HCT116 (cell line): ENCODE data around the gene SH3YL1. TPM values are rescaled to one million over a fixed set of nuclear protein-coding genes. Genes with fewer than 3 reads are reported as not detected.

Source experiments
- ATAC-seq: fragments of 200-7000 bp; cut with Tn5 transposase; 2 replicates; pipeline ENCODE4 v1.9.1; 2020; ENCODE audit warnings: mild to moderate bottlenecking, moderate library complexity
- BruUV-seq: library from RNA; stranded (reverse); fragments of 400-500 nt; replicated peaks from 2 replicates; lab custom pipeline; 2021; lab: Mats Ljungman, UMichigan
- CTCF ChIA-PET: fragments of 300-600 bp; sonication (Branson Sonifier 250); formaldehyde crosslinking; loops from one replicate; lab custom pipeline; 2021; ENCODE audit warnings: antibody characterized with exemption; lab: Charles Lee
- POLR2A ChIA-PET: fragments of 300-600, 350-600 bp; sonication (Branson Sonifier 250); formaldehyde crosslinking; loops from one replicate; lab custom pipeline; 2021; ENCODE audit warnings: antibody characterized with exemption; lab: Charles Lee
- RAD21 ChIA-PET, 2 experiments: fragments of 300-600 bp; sonication (Branson Sonifier 250); formaldehyde crosslinking; loops; one replicate each; lab custom pipeline; 2023; ENCODE audit warnings: low total read pairs in 2 of 2; ENCODE audit not compliant: uncharacterized antibody in 2 of 2, unreplicated experiment in 2 of 2, low non-redundant PET in 1 of 2; lab: Charles Lee
- DNase-seq: peaks from one replicate; pipeline ENCODE4 v3.0.0-alpha.2; 2010; ENCODE audit warnings: low read depth, low spot score
- H2AFZ ChIP-seq: fragments of 200-600 bp; shearing (Covaris generic), sonication (generic); 2 replicates; pipeline ENCODE4 v1.6.1; 2017; ENCODE audit warnings: low read depth, mixed run types, mixed read lengths, antibody characterized with exemption, low read length; ENCODE audit not compliant: poor library complexity, severe bottlenecking
- H3K27ac ChIP-seq: 2 replicates; pipeline ENCODE4 v1.5.1; 2012; ENCODE audit warnings: low read depth, low read length
- H3K27me3 ChIP-seq: fragments of 200-600 bp; sonication (generic); 2 replicates; pipeline ENCODE4 v1.6.1; 2016; ENCODE audit warnings: mixed run types, low read length, mixed read lengths; ENCODE audit not compliant: insufficient read depth
- H3K36me3 ChIP-seq, 2 experiments: fragments of 200-500 bp in 1 of 2; fragments of 200-600 bp in 1 of 2; sonication (Bioruptor generic) in 1 of 2; sonication (generic) in 1 of 2; 2 replicates each; pipeline versions ENCODE4 v1.5.1 to v1.6.1; 2014 to 2016; ENCODE audit warnings: low read length in 2 of 2, inconsistent platforms in 1 of 2, mixed read lengths in 1 of 2, mixed run types in 1 of 2; ENCODE audit not compliant: insufficient read depth in 2 of 2, control insufficient read depth in 1 of 2
- H3K4me1 ChIP-seq, 2 experiments: fragments of 200-600 bp in 1 of 2; sonication (generic) in 1 of 2; 2 replicates each; pipeline versions ENCODE4 v1.5.1 to v1.6.1; 2012 to 2017; ENCODE audit warnings: low read length in 2 of 2, inconsistent platforms in 1 of 2, mild to moderate bottlenecking in 1 of 2, mixed read lengths in 1 of 2, mixed run types in 1 of 2, moderate library complexity in 1 of 2; ENCODE audit not compliant: insufficient read depth in 2 of 2, control insufficient read depth in 1 of 2
- H3K4me2 ChIP-seq: fragments of 200-600 bp; sonication (generic); 2 replicates; pipeline ENCODE4 v1.6.1; 2017; ENCODE audit warnings: mixed run types, low read length, mixed read lengths
- H3K4me3 ChIP-seq, 2 experiments: fragments of 200-600 bp in 1 of 2; sonication (generic) in 1 of 2; replicated peaks in 1 of 2; 2 replicates each; pipeline ENCODE4 v1.5.1; 2011 to 2016; ENCODE audit warnings: low read length in 2 of 2, control low read depth in 1 of 2, low read depth in 1 of 2, mild to moderate bottlenecking in 1 of 2, mixed read lengths in 1 of 2, mixed run types in 1 of 2
- H3K79me2 ChIP-seq: fragments of 200-600 bp; sonication (generic); 2 replicates; pipeline ENCODE4 v1.6.1; 2017; ENCODE audit warnings: mild to moderate bottlenecking, mixed run types, low read length, moderate library complexity, mixed read lengths; ENCODE audit not compliant: insufficient read depth
- H3K9ac ChIP-seq: fragments of 200-600 bp; sonication (generic); 2 replicates; pipeline ENCODE4 v1.6.1; 2016; ENCODE audit warnings: low read length, mixed read lengths
- H3K9me2 ChIP-seq: fragments of 200-600 bp; sonication (generic), shearing (Covaris generic); 2 replicates; pipeline ENCODE4 v1.6.1; 2017; ENCODE audit warnings: mixed run types, mild to moderate bottlenecking, moderate library complexity; ENCODE audit not compliant: insufficient read depth
- H3K9me3 ChIP-seq, 2 experiments: fragments of 200-500 bp in 1 of 2; fragments of 200-600 bp in 1 of 2; sonication (Bioruptor generic) in 1 of 2; sonication (generic) in 1 of 2; 2 replicates each; pipeline ENCODE4 v1.6.1; 2014 to 2017; ENCODE audit warnings: low read length in 2 of 2, mixed read lengths in 2 of 2, inconsistent platforms in 1 of 2, low read depth in 1 of 2, mild to moderate bottlenecking in 1 of 2, mixed run types in 1 of 2, moderate library complexity in 1 of 2; ENCODE audit not compliant: control insufficient read depth in 1 of 2, insufficient read depth in 1 of 2
- H4K20me1 ChIP-seq: fragments of 200-600 bp; sonication (generic), shearing (Covaris generic); 2 replicates; pipeline ENCODE4 v1.6.1; 2017; ENCODE audit warnings: mixed run types, mild to moderate bottlenecking, moderate library complexity; ENCODE audit not compliant: insufficient read depth
- CBX3 ChIP-seq: IDR thresholded peaks from 2 replicates; pipeline ENCODE4 v1.6.1; 2012; ENCODE audit warnings: low read depth
- CEBPB ChIP-seq: IDR thresholded peaks from 2 replicates; pipeline ENCODE4 v1.6.1; 2012; ENCODE audit warnings: low read depth
- EGR1 ChIP-seq: IDR thresholded peaks from 2 replicates; pipeline ENCODE4 v1.6.1; 2012; ENCODE audit warnings: low read depth
- RAD21 ChIP-seq: IDR thresholded peaks from 2 replicates; pipeline ENCODE4 v1.6.1; 2012; ENCODE audit warnings: low read depth, mild to moderate bottlenecking
- SP1 ChIP-seq: IDR thresholded peaks from 2 replicates; pipeline ENCODE4 v1.6.1; 2012; ENCODE audit warnings: low read depth
- SRF ChIP-seq: IDR thresholded peaks from 2 replicates; pipeline ENCODE4 v1.6.1; 2012; ENCODE audit warnings: low read depth
- intact Hi-C: fragments of 100-400 bp; cut with micrococcal nuclease; formaldehyde crosslinking; loops from 2 replicates; pipeline ENCODE4 v1.10.0; 2022
- total RNA-seq: library from RNA; stranded (reverse); gene quantifications from one replicate; pipeline ENCODE4 v1.2.1, GENCODE V29; 2021; ENCODE audit not compliant: unreplicated experiment
- TF ChIP-seq, protein P1 (sequence below), 3 experiments: fragments of 200-600 bp in 1 of 3; sonication (generic) in 1 of 3; IDR thresholded peaks in 2 of 3; conservative IDR thresholded peaks in 1 of 3; 2 replicates each; pipeline ENCODE4 v1.5.1; 2012 to 2017; ENCODE audit warnings: low read depth in 2 of 3, low read length in 2 of 3, antibody characterized with exemption in 1 of 3, borderline replicate concordance in 1 of 3, control low read depth in 1 of 3, mild to moderate bottlenecking in 1 of 3, mixed read lengths in 1 of 3, mixed run types in 1 of 3, moderate library complexity in 1 of 3; ENCODE audit not compliant: insufficient read depth in 1 of 3

SH3YL1 gene
- total RNA-seq, 1 experiment from 2014 or later, result 32.8 TPM

DNA sequence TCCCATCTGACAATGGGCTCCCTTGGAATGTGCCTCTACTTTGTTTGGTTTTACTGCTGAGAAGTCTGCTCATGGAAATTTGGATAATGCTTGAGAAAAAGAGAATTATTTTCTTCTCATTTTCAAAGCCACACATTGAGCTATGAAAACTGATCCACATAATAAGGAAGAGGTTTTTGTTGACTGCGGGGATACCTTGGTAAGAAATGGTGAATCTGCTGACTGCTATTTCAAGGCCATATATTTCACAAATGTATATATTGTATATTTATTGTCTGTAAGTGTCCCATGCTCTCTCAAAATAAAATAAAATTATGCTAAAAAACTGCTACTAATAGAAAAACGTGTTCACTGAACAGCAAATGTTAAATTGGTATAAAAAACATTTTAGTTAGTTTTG, 15.1 kb downstream of the SH3YL1 start (continued):
- no peak for TF ChIP-seq CBX3
- TF ChIP-seq SP1, result no peak

GRCh38 chr2:246489-247144, 17.2 kb downstream of the SH3YL1 start:
- ChIA-PET CTCF (interaction anchor here (0.8 to 1.7 kb wide), 7 partner anchors 9 to 389 kb away, joined by 3 to 7 read pairs (median 4); no protein-coding TSS in a partner anchor), RAD21 (no interaction called here), POLR2A (no interaction called here)
- Histone ChIP-seq H3K4me1 (no peaks in the 10 kb centered on the region), H3K9me3 (no peaks in the 10 kb centered on the region; a peak in 1 of 4 replicates), H3K36me3 (no peaks in the 10 kb centered on the region; a peak in 1 of 4 replicates), H3K9ac (no peak overlapping the region), H2AFZ (no peak overlapping the region), H3K4me2 (no peak overlapping the region), H3K4me3 (no peak overlapping the region), H3K27ac (no peak overlapping the region), H3K9me2 (no peaks in the 10 kb centered on the region), H4K20me1 (no peaks in the 10 kb centered on the region), H3K79me2 (no peaks in the 10 kb centered on the region), H3K27me3 (no peaks in the 10 kb centered on the region)
- intact Hi-C loops, result loop anchor here (5.0 kb wide), 1 partner anchor 391 kb away; no protein-coding TSS in a partner anchor
- BruUV-seq, result no TSS peak
- TF ChIP-seq CEBPB, result no peak
- TF ChIP-seq, protein P1, sequence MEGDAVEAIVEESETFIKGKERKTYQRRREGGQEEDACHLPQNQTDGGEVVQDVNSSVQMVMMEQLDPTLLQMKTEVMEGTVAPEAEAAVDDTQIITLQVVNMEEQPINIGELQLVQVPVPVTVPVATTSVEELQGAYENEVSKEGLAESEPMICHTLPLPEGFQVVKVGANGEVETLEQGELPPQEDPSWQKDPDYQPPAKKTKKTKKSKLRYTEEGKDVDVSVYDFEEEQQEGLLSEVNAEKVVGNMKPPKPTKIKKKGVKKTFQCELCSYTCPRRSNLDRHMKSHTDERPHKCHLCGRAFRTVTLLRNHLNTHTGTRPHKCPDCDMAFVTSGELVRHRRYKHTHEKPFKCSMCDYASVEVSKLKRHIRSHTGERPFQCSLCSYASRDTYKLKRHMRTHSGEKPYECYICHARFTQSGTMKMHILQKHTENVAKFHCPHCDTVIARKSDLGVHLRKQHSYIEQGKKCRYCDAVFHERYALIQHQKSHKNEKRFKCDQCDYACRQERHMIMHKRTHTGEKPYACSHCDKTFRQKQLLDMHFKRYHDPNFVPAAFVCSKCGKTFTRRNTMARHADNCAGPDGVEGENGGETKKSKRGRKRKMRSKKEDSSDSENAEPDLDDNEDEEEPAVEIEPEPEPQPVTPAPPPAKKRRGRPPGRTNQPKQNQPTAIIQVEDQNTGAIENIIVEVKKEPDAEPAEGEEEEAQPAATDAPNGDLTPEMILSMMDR (IDR thresholded peaks at IDR 0.05 in 2 of 3, conservative IDR thresholded peaks at IDR 0.05 in 1 of 3; ENCODE audit: borderline replicate concordance in 1 of 3, insufficient read depth in 1 of 3, low read depth in 2 of 3, low read length in 2 of 3), result peak; percentile 31 to 65 (median 58); a peak in 5 of 6 replicates
- no peak for TF ChIP-seq EGR1
- peak; percentile 35; the same call in 1 of the 2 replicates for TF ChIP-seq RAD21
- TF ChIP-seq SRF, result no peak
- DNase-seq (peak; percentile 36), ATAC-seq (peak; percentile 87)
